ENCODE results near the gene HPSE. TPM values are rescaled to one million over a fixed set of nuclear protein-coding genes. Genes with fewer than 3 reads are reported as not detected.

HPSE gene
- total and polyA plus RNA-seq, 2 experiments from 2014 or later = 1.7 to 3.8 TPM

DNA sequence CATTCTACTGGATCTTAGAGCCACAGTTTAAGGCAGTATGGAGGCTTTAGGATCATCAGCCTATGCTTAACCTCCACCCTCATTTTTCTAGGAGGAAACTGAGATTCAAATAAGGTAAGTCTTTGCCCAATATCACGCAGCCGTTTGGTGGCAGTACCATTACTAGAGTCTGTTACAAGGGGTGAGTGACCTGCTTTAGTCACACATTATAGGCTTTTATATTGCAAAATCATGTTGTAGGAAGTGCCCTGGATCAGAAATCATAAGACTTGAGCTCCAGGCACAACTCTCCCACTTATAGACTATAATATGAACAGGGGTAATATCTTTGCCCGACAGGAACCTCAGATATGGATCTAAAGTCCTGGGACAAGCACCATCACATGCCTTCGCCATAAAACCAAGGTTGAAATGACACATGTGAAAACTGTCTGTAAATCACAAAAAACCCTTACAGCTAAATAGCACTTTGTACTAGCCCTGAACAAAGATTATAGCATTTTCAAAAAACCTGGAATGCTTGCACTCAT lies 19.2 kb downstream of the HPSE start:
- Histone ChIP-seq H3K79me2 (no peaks in the 10 kb centered on the region), H2AFZ (no peak overlapping the region), H3K9me2 (replicated peaks; ENCODE audit: insufficient read depth) (no peaks in the 10 kb centered on the region), H3K27me3 (no peaks in the 10 kb centered on the region), H3K4me2 (no peak overlapping the region), H3K27ac (no peak overlapping the region), H4K20me1 (ENCODE audit: insufficient read depth, poor library complexity, severe bottlenecking) (no peaks in the 10 kb centered on the region), H3K36me3 (replicated peaks; ENCODE audit: insufficient read depth, low read depth) (no peaks in the 10 kb centered on the region), H3K4me3 (no peak overlapping the region), H3K4me1 (ENCODE audit: insufficient read depth) (no peaks in the 10 kb centered on the region), H3K9me3 (ENCODE audit: low read depth) (no peaks in the 10 kb centered on the region)
- TF ChIP-seq EZH2phosphoT487 (IDR thresholded peaks at IDR 0.05; ENCODE audit: low read depth, severe bottlenecking, unreplicated experiment) (no peak), EZH2 (IDR thresholded peaks at IDR 0.05; ENCODE audit: borderline replicate concordance) (no peak)
- TF ChIP-seq, protein P1, sequence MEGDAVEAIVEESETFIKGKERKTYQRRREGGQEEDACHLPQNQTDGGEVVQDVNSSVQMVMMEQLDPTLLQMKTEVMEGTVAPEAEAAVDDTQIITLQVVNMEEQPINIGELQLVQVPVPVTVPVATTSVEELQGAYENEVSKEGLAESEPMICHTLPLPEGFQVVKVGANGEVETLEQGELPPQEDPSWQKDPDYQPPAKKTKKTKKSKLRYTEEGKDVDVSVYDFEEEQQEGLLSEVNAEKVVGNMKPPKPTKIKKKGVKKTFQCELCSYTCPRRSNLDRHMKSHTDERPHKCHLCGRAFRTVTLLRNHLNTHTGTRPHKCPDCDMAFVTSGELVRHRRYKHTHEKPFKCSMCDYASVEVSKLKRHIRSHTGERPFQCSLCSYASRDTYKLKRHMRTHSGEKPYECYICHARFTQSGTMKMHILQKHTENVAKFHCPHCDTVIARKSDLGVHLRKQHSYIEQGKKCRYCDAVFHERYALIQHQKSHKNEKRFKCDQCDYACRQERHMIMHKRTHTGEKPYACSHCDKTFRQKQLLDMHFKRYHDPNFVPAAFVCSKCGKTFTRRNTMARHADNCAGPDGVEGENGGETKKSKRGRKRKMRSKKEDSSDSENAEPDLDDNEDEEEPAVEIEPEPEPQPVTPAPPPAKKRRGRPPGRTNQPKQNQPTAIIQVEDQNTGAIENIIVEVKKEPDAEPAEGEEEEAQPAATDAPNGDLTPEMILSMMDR (IDR thresholded peaks at IDR 0.05; ENCODE audit: poor library complexity) = no peak
- WGBS (ENCODE audit: low lambda C conversion rate, missing lambda C conversion rate) = 85% methylated on average over 4 of the region's 4 CpGs
- DNase-seq (ENCODE audit: low spot score) = no peak

DNA sequence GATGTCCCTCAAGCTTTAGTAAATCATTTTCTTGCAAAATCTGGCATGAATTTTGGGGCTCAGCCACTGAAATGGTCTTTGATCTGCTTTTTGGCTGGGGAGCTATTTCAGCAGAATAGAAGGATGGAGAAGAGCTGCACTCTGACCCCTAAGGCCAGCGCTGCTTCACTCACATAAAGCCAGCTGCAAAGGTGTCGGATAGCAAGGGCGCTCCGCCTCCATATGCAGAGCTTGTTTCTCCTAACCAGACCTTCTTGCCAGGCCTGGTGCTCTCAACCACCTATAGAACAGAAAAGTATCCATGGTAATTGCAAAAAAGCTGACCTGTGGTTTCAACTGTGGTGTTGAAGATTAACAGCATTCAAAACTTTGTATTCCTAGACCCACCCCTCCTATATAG lies 26.0 kb downstream of the HPSE start:
- WGBS (ENCODE audit: low lambda C conversion rate, missing lambda C conversion rate) = 45% methylated on average over 4 of the region's 4 CpGs

DNA sequence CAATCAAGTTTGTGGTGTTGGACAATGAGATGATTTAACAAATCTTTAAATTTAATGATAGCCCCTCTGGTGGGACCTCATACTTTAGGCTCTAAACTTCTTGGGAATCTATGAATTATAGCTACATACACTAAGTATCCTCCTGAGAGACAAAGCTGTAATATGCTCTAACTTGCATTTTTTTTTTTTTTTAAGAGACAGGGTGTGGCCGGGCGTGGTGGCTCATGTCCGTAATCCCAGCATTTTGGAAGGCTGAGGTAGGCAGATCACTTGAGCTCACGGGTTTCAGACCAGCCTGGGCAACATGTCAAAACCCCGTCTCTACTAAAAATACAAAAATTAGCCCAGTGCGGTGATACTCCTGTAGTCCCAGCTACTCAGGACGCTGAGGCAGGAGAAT lies 26.7 kb downstream of the HPSE start:
- Histone ChIP-seq H3K4me3 (no peak overlapping the region), H3K9me3 (ENCODE audit: low read depth) (no peaks in the 10 kb centered on the region), H3K36me3 (replicated peaks; ENCODE audit: insufficient read depth, low read depth) (no peaks in the 10 kb centered on the region), H3K27ac (no peak overlapping the region), H3K4me2 (no peak overlapping the region), H3K79me2 (no peaks in the 10 kb centered on the region), H4K20me1 (ENCODE audit: insufficient read depth, poor library complexity, severe bottlenecking) (no peaks in the 10 kb centered on the region), H3K9me2 (replicated peaks; ENCODE audit: insufficient read depth) (no peaks in the 10 kb centered on the region), H2AFZ (no peak overlapping the region), H3K4me1 (ENCODE audit: insufficient read depth) (no peaks in the 10 kb centered on the region), H3K27me3 (no peaks in the 10 kb centered on the region)
- WGBS (ENCODE audit: low lambda C conversion rate, missing lambda C conversion rate) = 79% methylated on average over 7 of the region's 7 CpGs
- TF ChIP-seq EZH2phosphoT487 (IDR thresholded peaks at IDR 0.05; ENCODE audit: low read depth, severe bottlenecking, unreplicated experiment) = no peak
- TF ChIP-seq, protein P1 (IDR thresholded peaks at IDR 0.05; ENCODE audit: poor library complexity) = no peak
- TF ChIP-seq EZH2 (IDR thresholded peaks at IDR 0.05; ENCODE audit: borderline replicate concordance) = no peak
- no peak for DNase-seq (ENCODE audit: low spot score)

More for the DNA sequence above, 26.0 kb downstream of the HPSE start:
- H3K4me2 ChIP-seq = no peak overlapping the region
- TF ChIP-seq, protein P1 (IDR thresholded peaks at IDR 0.05; ENCODE audit: poor library complexity) = no peak
- TF ChIP-seq EZH2phosphoT487 (IDR thresholded peaks at IDR 0.05; ENCODE audit: low read depth, severe bottlenecking, unreplicated experiment) (no peak), EZH2 (IDR thresholded peaks at IDR 0.05; ENCODE audit: borderline replicate concordance) (no peak)
- H3K4me1 ChIP-seq (ENCODE audit: insufficient read depth) = no peaks in the 10 kb centered on the region
- no peak overlapping the region for H2AFZ ChIP-seq
- no peak for DNase-seq (ENCODE audit: low spot score)
- H3K27me3 ChIP-seq = no peaks in the 10 kb centered on the region
- H4K20me1 ChIP-seq (ENCODE audit: insufficient read depth, poor library complexity, severe bottlenecking) = no peaks in the 10 kb centered on the region
- no peak overlapping the region for H3K27ac ChIP-seq
- H3K4me3 ChIP-seq = no peak overlapping the region
- no peaks in the 10 kb centered on the region for H3K36me3 ChIP-seq (replicated peaks; ENCODE audit: insufficient read depth, low read depth)
- H3K9me3 ChIP-seq (ENCODE audit: low read depth) = no peaks in the 10 kb centered on the region
- no peaks in the 10 kb centered on the region for H3K9me2 ChIP-seq (replicated peaks; ENCODE audit: insufficient read depth)
- H3K79me2 ChIP-seq = no peaks in the 10 kb centered on the region

All from hepatocyte (in vitro differentiated cells).